Measurements from ENCODE around the gene CHN2.

DNA sequence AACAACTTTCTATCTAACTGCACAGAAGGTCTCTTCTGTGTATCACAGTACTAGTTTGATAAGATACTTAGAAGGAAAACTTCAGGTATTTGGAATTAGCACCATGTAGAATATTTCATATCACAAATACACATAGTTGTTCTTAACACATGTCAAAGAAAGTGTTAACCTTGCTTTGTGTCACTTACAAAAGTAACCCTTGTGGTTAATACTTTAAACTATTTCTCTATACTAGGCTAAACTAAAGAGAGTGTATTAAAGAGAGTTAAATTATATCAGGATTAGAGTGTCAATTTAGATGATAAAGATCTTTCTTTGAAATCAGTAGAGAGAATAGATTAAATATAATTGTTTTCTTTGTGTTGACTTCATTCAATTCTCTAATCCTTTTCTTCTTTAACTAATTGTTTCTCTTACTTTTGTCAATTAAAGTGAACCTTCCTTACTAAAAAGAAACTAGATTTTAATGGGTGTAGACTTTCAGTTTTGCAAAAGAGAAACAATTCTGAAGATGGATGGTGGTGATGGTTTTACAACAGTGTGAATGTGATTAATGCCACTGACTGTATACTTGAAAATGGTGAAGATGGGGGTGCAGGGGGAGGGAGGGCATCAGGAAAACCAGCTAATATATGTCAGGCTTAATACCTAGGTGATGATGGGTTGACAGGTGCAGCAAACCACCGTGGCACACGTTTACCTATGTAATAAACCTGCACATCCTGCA, 67.8 kb downstream of the CHN2 start:
- TF ChIP-seq, protein P1, sequence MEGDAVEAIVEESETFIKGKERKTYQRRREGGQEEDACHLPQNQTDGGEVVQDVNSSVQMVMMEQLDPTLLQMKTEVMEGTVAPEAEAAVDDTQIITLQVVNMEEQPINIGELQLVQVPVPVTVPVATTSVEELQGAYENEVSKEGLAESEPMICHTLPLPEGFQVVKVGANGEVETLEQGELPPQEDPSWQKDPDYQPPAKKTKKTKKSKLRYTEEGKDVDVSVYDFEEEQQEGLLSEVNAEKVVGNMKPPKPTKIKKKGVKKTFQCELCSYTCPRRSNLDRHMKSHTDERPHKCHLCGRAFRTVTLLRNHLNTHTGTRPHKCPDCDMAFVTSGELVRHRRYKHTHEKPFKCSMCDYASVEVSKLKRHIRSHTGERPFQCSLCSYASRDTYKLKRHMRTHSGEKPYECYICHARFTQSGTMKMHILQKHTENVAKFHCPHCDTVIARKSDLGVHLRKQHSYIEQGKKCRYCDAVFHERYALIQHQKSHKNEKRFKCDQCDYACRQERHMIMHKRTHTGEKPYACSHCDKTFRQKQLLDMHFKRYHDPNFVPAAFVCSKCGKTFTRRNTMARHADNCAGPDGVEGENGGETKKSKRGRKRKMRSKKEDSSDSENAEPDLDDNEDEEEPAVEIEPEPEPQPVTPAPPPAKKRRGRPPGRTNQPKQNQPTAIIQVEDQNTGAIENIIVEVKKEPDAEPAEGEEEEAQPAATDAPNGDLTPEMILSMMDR (IDR thresholded peaks at IDR 0.05), result no peak
- no peak for TF ChIP-seq POLR2A (IDR thresholded peaks at IDR 0.05)
- TF ChIP-seq POLR2AphosphoS5 (IDR thresholded peaks at IDR 0.05), result no peak
- no peak for TF ChIP-seq EP300 (IDR thresholded peaks at IDR 0.05; ENCODE audit: low read depth)

Measured in transverse colon (tissue), 4 donors.